ENCODE measurements around the gene MAD1L1.

GRCh38 chr7:2217716-2218443 lies 14.9 kb downstream of the MAD1L1 start:
- no peak for TF ChIP-seq CTCF (IDR thresholded peaks at IDR 0.05; ENCODE audit: extremely low read depth in 1 of 2, insufficient read depth in 1 of 2, low read depth in 1 of 2, low read length in 2 of 2)
- no peak for TF ChIP-seq POLR2A (IDR thresholded peaks at IDR 0.05; ENCODE audit: low read depth, low read length)
- TF ChIP-seq EZH2 (IDR thresholded peaks at IDR 0.05; ENCODE audit: borderline replicate concordance, low read depth, low read length, severe bottlenecking): no peak
- no peak for TF ChIP-seq POLR2AphosphoS5 (IDR thresholded peaks at IDR 0.05; ENCODE audit: insufficient read depth, low read depth, low read length)
- TF ChIP-seq JUN (IDR thresholded peaks at IDR 0.05; ENCODE audit: borderline replicate concordance, insufficient read depth, insufficient read length, low read depth): no peak
- TF ChIP-seq MAX (IDR thresholded peaks at IDR 0.05; ENCODE audit: insufficient read depth, insufficient read length): no peak
